H1 (cell line): ENCODE measurements around the gene ENPEP.

Experiments
- CTCF ChIP-seq, 3 experiments: IDR thresholded peaks; 1 replicate in 2 of 3; 2 replicates in 1 of 3; pipeline versions ENCODE4 v1.5.1 to v1.6.1; 2011; ENCODE audit warnings: low read length in 3 of 3, mild to moderate bottlenecking in 3 of 3, inconsistent platforms in 2 of 3, low read depth in 1 of 3, moderate library complexity in 1 of 3; ENCODE audit not compliant: insufficient read depth in 1 of 3; ENCODE audit errors: control extremely low read depth in 1 of 3
- EGR1 ChIP-seq: IDR thresholded peaks from 2 replicates; pipeline ENCODE4 v1.6.1; 2011; ENCODE audit warnings: low read depth, low read length, borderline replicate concordance
- EZH2 ChIP-seq: fragments of 200-600 bp; sonication (generic); IDR thresholded peaks from 2 replicates; pipeline ENCODE4 v1.7.1; 2012; ENCODE audit warnings: low read depth, mild to moderate bottlenecking, moderate library complexity, low read length, inconsistent platforms; ENCODE audit not compliant: severe bottlenecking
- POLR2A ChIP-seq, 2 experiments: IDR thresholded peaks; 1 replicate in 1 of 2; 2 replicates in 1 of 2; pipeline ENCODE4 v1.6.1; 2011; ENCODE audit warnings: low read depth in 2 of 2, low read length in 2 of 2, mild to moderate bottlenecking in 2 of 2; ENCODE audit errors: control extremely low read depth in 1 of 2
- POLR2AphosphoS5 ChIP-seq: IDR thresholded peaks from 2 replicates; pipeline ENCODE4 v1.6.1; 2011; ENCODE audit warnings: low read depth, low read length
- RAD21 ChIP-seq, 2 experiments: IDR thresholded peaks in 1 of 2; conservative IDR thresholded peaks in 1 of 2; 2 replicates each; pipeline ENCODE4 v1.6.1; 2011; ENCODE audit warnings: low read depth in 2 of 2, low read length in 2 of 2, improper control_type of control experiment in 1 of 2, inconsistent platforms in 1 of 2, mild to moderate bottlenecking in 1 of 2, moderate library complexity in 1 of 2
- SP1 ChIP-seq: IDR thresholded peaks from 2 replicates; pipeline ENCODE4 v1.6.1; 2011; ENCODE audit warnings: low read depth, low read length
- TAF7 ChIP-seq: optimal IDR thresholded peaks from 2 replicates; pipeline ENCODE3; 2011; ENCODE audit warnings: low read depth, mild to moderate bottlenecking, inconsistent platforms, low read length, moderate library complexity, borderline replicate concordance
- TCF12 ChIP-seq: IDR thresholded peaks from 2 replicates; pipeline ENCODE4 v1.6.1; 2011; ENCODE audit warnings: low read depth, mild to moderate bottlenecking, low read length
- ZNF274 ChIP-seq: IDR thresholded peaks from 2 replicates; pipeline ENCODE4 v1.7.0; 2012; ENCODE audit warnings: low read length, borderline replicate concordance; ENCODE audit errors: extremely low read depth

- TF ChIP-seq CTCF (IDR thresholded peaks at IDR 0.05; ENCODE audit: control extremely low read depth in 1 of 3, insufficient read depth in 1 of 3, low read depth in 1 of 3, low read length in 3 of 3) (no peak), EZH2 (no peak), ZNF274 (no peak), SP1 (no peak), TCF12 (no peak), POLR2AphosphoS5 (no peak), TAF7 (no peak), RAD21 (IDR thresholded peaks at IDR 0.05 in 1 of 2, conservative IDR thresholded peaks at IDR 0.05 in 1 of 2; ENCODE audit: low read depth in 2 of 2, low read length in 2 of 2) (no peak), EGR1 (no peak), POLR2A (IDR thresholded peaks at IDR 0.05; ENCODE audit: control extremely low read depth in 1 of 2, low read depth in 2 of 2, low read length in 2 of 2) (no peak)
Observed at GRCh38 chr4:110544594-110544993, 68.6 kb downstream of the ENPEP start.
